A549 (cell line): Measurements from ENCODE around the gene LRRC39. TPM values are rescaled to one million over a fixed set of nuclear protein-coding genes. Genes with fewer than 3 reads are reported as not detected.

ENCODE experiments used
- ATAC-seq, 2 experiments: fragments of 200-7000 bp in 1 of 2; fragments of >200 bp in 1 of 2; cut with Nextera tagmentation in 1 of 2; cut with Tn5 transposase in 1 of 2; 3 replicates each; pipeline versions ENCODE4 v1.8.0 to v1.9.1; 2018 to 2020; ENCODE audit warnings: mild to moderate bottlenecking in 1 of 2, moderate library complexity in 1 of 2
- CTCF ChIA-PET: fragments of 300-600 bp; sonication (Branson Sonifier 250); formaldehyde crosslinking; extraction: SDS; loops from one replicate; lab custom pipeline; 2021; ENCODE audit warnings: antibody characterized with exemption, inconsistent platforms; lab: Yijun Ruan, JAX
- POLR2A ChIA-PET: fragments of 350-600 bp; formaldehyde crosslinking; extraction: SDS; loops from one replicate; lab custom pipeline; 2021; ENCODE audit warnings: antibody characterized with exemption, inconsistent platforms; lab: Yijun Ruan, JAX
- DNase-seq, 2 experiments: peaks; one replicate each; pipeline versions ENCODE4 v3.0.0 to v3.0.0-alpha.2; 2011 to 2016; ENCODE audit warnings: low read depth in 1 of 2, low spot score in 1 of 2
- FAIRE-seq: peaks from 2 replicates; lab custom pipeline; 2011; peaks lifted over from hg19 to GRCh38; lab: Jason Lieb, UNC
- H3K27ac ChIP-seq, 2 experiments: fragments of >200 bp; sonication (Bioruptor Twin); formaldehyde crosslinking; 3 replicates each; pipeline ENCODE4 v1.5.1; 2016 to 2017
- H3K4me1 ChIP-seq: fragments of >200 bp; sonication (Bioruptor Twin); formaldehyde crosslinking; 3 replicates; pipeline ENCODE4 v1.6.1; 2016
- H3K4me2 ChIP-seq: fragments of >200 bp; sonication (Bioruptor Twin); formaldehyde crosslinking; 3 replicates; pipeline ENCODE4 v1.6.1; 2016
- H3K4me3 ChIP-seq: fragments of >200 bp; sonication (Bioruptor Twin); formaldehyde crosslinking; 3 replicates; pipeline ENCODE4 v1.5.1; 2016
- H3K9me3 ChIP-seq: fragments of >200 bp; sonication (Bioruptor Twin); formaldehyde crosslinking; 3 replicates; pipeline ENCODE4 v1.6.1; 2016
- CBX2 ChIP-seq: fragments of 200-600 bp; sonication (generic); IDR thresholded peaks from 2 replicates; pipeline ENCODE4 v1.6.1; 2016; ENCODE audit warnings: low read depth, mild to moderate bottlenecking, borderline replicate concordance
- CBX8 ChIP-seq: fragments of 200-600 bp; sonication (generic); IDR thresholded peaks from 2 replicates; pipeline ENCODE4 v1.6.1; 2016
- CEBPB ChIP-seq, 2 experiments: fragments of >200 bp in 1 of 2; sonication (Bioruptor Twin) in 1 of 2; formaldehyde crosslinking in 1 of 2; IDR thresholded peaks; 2 replicates each; pipeline ENCODE4 v1.6.1; 2012 to 2016
- CHD4 ChIP-seq: fragments of 200-600 bp; sonication (generic); IDR thresholded peaks from 2 replicates; pipeline ENCODE4 v1.6.1; 2016; ENCODE audit warnings: antibody characterized with exemption, mild to moderate bottlenecking, borderline replicate concordance
- E2F6 ChIP-seq: IDR thresholded peaks from 2 replicates; pipeline ENCODE4 v1.6.1; 2012; ENCODE audit warnings: low read depth, borderline replicate concordance
- EHF ChIP-seq: fragments of 250-450 bp; sonication (Bioruptor Pico); IDR thresholded peaks from 2 replicates; pipeline ENCODE4 v1.5.0; 2020; ENCODE audit warnings: mild to moderate bottlenecking
- EHMT2 ChIP-seq: fragments of 200-600 bp; sonication (generic); IDR thresholded peaks from 2 replicates; pipeline ENCODE4 v1.6.1; 2016; ENCODE audit warnings: antibody characterized with exemption, low read depth, mild to moderate bottlenecking, moderate library complexity
- FOXS1 ChIP-seq: fragments of 250-450 bp; sonication (Bioruptor Pico); IDR thresholded peaks from 2 replicates; pipeline ENCODE4 v1.5.0; 2020; ENCODE audit warnings: mild to moderate bottlenecking, moderate library complexity
- GATA3 ChIP-seq: IDR thresholded peaks from 2 replicates; pipeline ENCODE4 v1.6.1; 2012; ENCODE audit warnings: borderline replicate concordance
- HES2 ChIP-seq: fragments of >200 bp; sonication (Bioruptor Twin); formaldehyde crosslinking; IDR thresholded peaks from 2 replicates; pipeline ENCODE4 v1.6.1; 2016
- JUN ChIP-seq, 2 experiments: fragments of >200 bp; sonication (Bioruptor Twin); formaldehyde crosslinking; IDR thresholded peaks; 2 replicates in 1 of 2; 3 replicates in 1 of 2; pipeline ENCODE4 v1.6.1; 2016 to 2017
- JUNB ChIP-seq: fragments of >200 bp; sonication (Bioruptor Twin); formaldehyde crosslinking; IDR thresholded peaks from 2 replicates; pipeline ENCODE4 v1.6.1; 2016
- KDM1A ChIP-seq: fragments of 200-600 bp; sonication (generic); IDR thresholded peaks from 2 replicates; pipeline ENCODE4 v1.6.1; 2016; ENCODE audit warnings: low read depth, mild to moderate bottlenecking
- KDM5A ChIP-seq: fragments of 200-600 bp; sonication (generic); IDR thresholded peaks from 2 replicates; pipeline ENCODE4 v1.6.1; 2016; ENCODE audit warnings: antibody characterized with exemption, mild to moderate bottlenecking
- MAFK ChIP-seq: fragments of 450-650 bp; IDR thresholded peaks from 2 replicates; pipeline ENCODE4 v1.6.1; 2014; ENCODE audit not compliant: partially characterized antibody
- MYC ChIP-seq: IDR thresholded peaks from 2 replicates; pipeline ENCODE4 v1.6.1; 2012; ENCODE audit warnings: mild to moderate bottlenecking, inconsistent platforms, low read length, improper control_type of control experiment, borderline replicate concordance
- NR3C1 ChIP-seq: fragments of >200 bp; sonication (Bioruptor Twin); formaldehyde crosslinking; IDR thresholded peaks from 3 replicates; pipeline ENCODE4 v1.6.1; 2017
- PHF8 ChIP-seq: fragments of 200-600 bp; sonication (generic); IDR thresholded peaks from 2 replicates; pipeline ENCODE4 v1.6.1; 2016; ENCODE audit warnings: low read depth, mild to moderate bottlenecking, antibody characterized with exemption, moderate library complexity, borderline replicate concordance
- POLR2AphosphoS2 ChIP-seq: conservative IDR thresholded peaks from 2 replicates; pipeline ENCODE4 v1.6.1; 2012; ENCODE audit warnings: low read length, improper control_type of control experiment, inconsistent platforms
- RAD21 ChIP-seq, 2 experiments: fragments of >200 bp in 1 of 2; sonication (Bioruptor Twin) in 1 of 2; formaldehyde crosslinking in 1 of 2; IDR thresholded peaks in 1 of 2; conservative IDR thresholded peaks in 1 of 2; 2 replicates in 1 of 2; 3 replicates in 1 of 2; pipeline ENCODE4 v1.6.1; 2012 to 2018; ENCODE audit warnings: inconsistent platforms in 1 of 2
- RCOR1 ChIP-seq: fragments of 150-350 bp; IDR thresholded peaks from 2 replicates; pipeline ENCODE4 v1.6.1; 2014; ENCODE audit warnings: antibody characterized with exemption, low read length, low read depth
- RFX5 ChIP-seq: fragments of 450-650 bp; IDR thresholded peaks from 2 replicates; pipeline ENCODE4 v1.7.1; 2014; ENCODE audit warnings: antibody characterized with exemption, mild to moderate bottlenecking, moderate library complexity
- RNF2 ChIP-seq: fragments of 200-600 bp; sonication (generic); IDR thresholded peaks from 2 replicates; pipeline ENCODE4 v1.6.1; 2016; ENCODE audit warnings: low read depth, mild to moderate bottlenecking, antibody characterized with exemption, moderate library complexity, borderline replicate concordance
- TFCP2L1 ChIP-seq: fragments of 250-450 bp; sonication (Bioruptor Pico); IDR thresholded peaks from 2 replicates; pipeline ENCODE4 v1.5.0; 2021; ENCODE audit warnings: mild to moderate bottlenecking
- TP53 ChIP-seq: fragments of 250-450 bp; sonication (Bioruptor Pico); IDR thresholded peaks from 2 replicates; pipeline ENCODE4 v1.5.0; 2021; ENCODE audit warnings: mild to moderate bottlenecking, moderate library complexity
- USF2 ChIP-seq: fragments of 450-650 bp; IDR thresholded peaks from 2 replicates; pipeline ENCODE4 v1.6.1; 2014; ENCODE audit warnings: antibody characterized with exemption
- ZC3H11A ChIP-seq: fragments of 450-650 bp; IDR thresholded peaks from 2 replicates; pipeline ENCODE4 v1.6.1; 2014; ENCODE audit warnings: antibody characterized with exemption, mild to moderate bottlenecking
- ZSCAN20 ChIP-seq: fragments of 250-450 bp; sonication (Bioruptor Pico); IDR thresholded peaks from 2 replicates; pipeline ENCODE4 v1.8.0; 2022; ENCODE audit warnings: mild to moderate bottlenecking, moderate library complexity
- WGBS: methylation state at CpG from one replicate; pipeline ENCODE4 v1.1.6; 2017; ENCODE audit errors: missing lambda C conversion rate; 5-methylcytosine and 5-hydroxymethylcytosine counted together
- polyA plus RNA-seq, 4 experiments: library from polyadenylated mRNA; depleted of rRNA in 3 of 4; stranded (reverse); fragments of >200 nt; fragmentation: RNase III in 1 of 4; extraction: RNeasy Plus Mini Kit Qiagen cat#74134 plus additional on column Dnase treatment in 1 of 4; gene quantifications; 2 replicates in 3 of 4; 3 replicates in 1 of 4; pipeline ENCODE4 v1.2.3, GENCODE V29; 2011 to 2017

LRRC39 gene
- polyA plus RNA-seq, 2 of the 4 experiments (the other 2 are of a cell fraction), result 0.32 to 0.45 TPM

- TF ChIP-seq USF2 (no peak), HES2 (no peak), CHD4 (no peak), JUNB (no peak), TP53 (CRISPR knock-in tag) (no peak), ZSCAN20 (CRISPR knock-in tag) (no peak), CBX8 (no peak), KDM5A (peak; percentile 72; the same call in 1 of the 2 replicates), MAFK (no peak), RAD21 (conservative IDR thresholded peaks at IDR 0.05 in 1 of 2, IDR thresholded peaks at IDR 0.05 in 1 of 2) (no peak), EHMT2 (no peak), CEBPB (IDR thresholded peaks at IDR 0.05) (peak in 1 of 2 experiments; percentile 13; a peak in 1 of 4 replicates), PHF8 (peak; percentile 20), ZC3H11A (no peak), RFX5 (no peak), EHF (no peak), RNF2 (no peak), POLR2AphosphoS2 (no peak), NR3C1 (no peak), JUN (IDR thresholded peaks at IDR 0.05) (peak; percentile 74 to 77; a peak in 4 of 5 replicates)
Observed at GRCh38 chr1:100132566-100133477, 45.2 kb downstream of the LRRC39 start, which contains the start of the genes SASS6 and TRMT13 (continued).

GRCh38 chr1:100131623-100132022 is 46.4 kb downstream of the LRRC39 start:
- TF ChIP-seq POLR2AphosphoS2 (no peak), MYC (no peak), RFX5 (no peak), E2F6 (no peak), CBX2 (no peak), KDM1A (no peak), RNF2 (no peak), PHF8 (no peak), CHD4 (no peak), GATA3 (no peak), RCOR1 (no peak), FOXS1 (CRISPR knock-in tag) (no peak), ZC3H11A (no peak), TFCP2L1 (CRISPR knock-in tag) (no peak), ZSCAN20 (CRISPR knock-in tag) (no peak)
- TF ChIP-seq, all 56 proteins: peak for 0
- H3K27ac ChIP-seq, result peak overlapping the region in 1 of 2 experiments; percentile 83; a peak in 2 of 6 replicates
- FAIRE-seq (no peak), DNase-seq (no peak), ATAC-seq (no peak)
- CTCF ChIA-PET, result no interaction called here
- no peaks in the 10 kb centered on the region for H3K9me3 ChIP-seq
- 76% methylated on average over 8 of the region's 8 CpGs for WGBS
- H3K4me3 ChIP-seq, result peak overlapping the region; percentile 95
- POLR2A ChIA-PET, result no interaction called here
- peak overlapping the region; percentile 81 for H3K4me2 ChIP-seq
- H3K4me1 ChIP-seq, result peaks cover 24% of the 10 kb centered on the region
